PFSK-1 (cell line): ENCODE measurements around the gene G6PC3.

ENCODE experiments used
- FOXP2 ChIP-seq: optimal IDR thresholded peaks from 2 replicates; pipeline ENCODE3; 2011; ENCODE audit warnings: borderline replicate concordance, control low read depth, inconsistent platforms; ENCODE audit not compliant: insufficient read depth; ENCODE audit errors: extremely low read length, extremely low read depth
- POLR2AphosphoS5 ChIP-seq: IDR thresholded peaks from 2 replicates; pipeline ENCODE4 v1.6.1; 2012; ENCODE audit warnings: low read depth, mild to moderate bottlenecking, control low read depth, low read length, moderate library complexity
- REST ChIP-seq, 2 experiments: IDR thresholded peaks; 2 replicates each; pipeline versions ENCODE4 v1.6.1 to v1.8.0; 2011 to 2012; ENCODE audit warnings: low read depth in 2 of 2, low read length in 2 of 2, control low read depth in 1 of 2, inconsistent platforms in 1 of 2, mild to moderate bottlenecking in 1 of 2, moderate library complexity in 1 of 2; ENCODE audit not compliant: insufficient read depth in 1 of 2
- SIN3A ChIP-seq: IDR thresholded peaks from 2 replicates; pipeline ENCODE4 v1.6.1; 2012; ENCODE audit warnings: mild to moderate bottlenecking, low read length, moderate library complexity, borderline replicate concordance; ENCODE audit not compliant: insufficient read depth
- TAF1 ChIP-seq: IDR thresholded peaks from 2 replicates; pipeline ENCODE4 v1.6.1; 2012; ENCODE audit warnings: low read length, control low read depth, borderline replicate concordance; ENCODE audit not compliant: insufficient read depth

GRCh38 chr17:44118427-44119050 is 48.0 kb downstream of the G6PC3 start:
- TF ChIP-seq REST (IDR thresholded peaks at IDR 0.05; ENCODE audit: insufficient read depth in 1 of 2, low read depth in 2 of 2, low read length in 2 of 2): no peak
- TF ChIP-seq TAF1: no peak
- no peak for TF ChIP-seq SIN3A
- TF ChIP-seq POLR2AphosphoS5: no peak
- no peak for TF ChIP-seq FOXP2
